ENCODE measurements around the gene ZNF70.

Gene ZNF70

DNA sequence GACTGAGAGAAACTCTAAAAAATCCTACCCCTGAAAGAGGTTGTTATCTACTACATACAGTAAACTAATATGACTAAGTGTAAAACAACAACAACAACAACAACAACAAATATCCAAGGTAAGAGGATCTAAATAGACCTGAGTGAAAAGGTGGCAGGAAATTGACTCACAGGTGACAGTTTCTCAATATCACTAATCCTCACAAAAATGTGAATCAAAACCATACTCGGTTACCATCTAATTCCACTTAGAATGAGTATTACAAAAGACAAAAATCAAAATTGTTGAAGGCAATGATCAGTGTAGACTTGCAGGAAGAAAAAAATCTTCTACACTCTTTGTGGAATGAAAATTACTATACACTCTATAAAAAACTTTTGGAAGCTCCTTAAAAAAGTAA is 42.6 kb downstream of the ZNF70 start:
- Histone ChIP-seq H3K4me3 (ENCODE audit: low read depth, low read length, poor library complexity, severe bottlenecking) (no peak overlapping the region), H2AFZ (ENCODE audit: low read length) (no peak overlapping the region), H4K20me1 (ENCODE audit: insufficient read depth, low read length) (no peaks in the 10 kb centered on the region), H3K27ac (ENCODE audit: low read depth, low read length, poor library complexity, severe bottlenecking) (no peak overlapping the region), H3K27me3 (ENCODE audit: insufficient read depth, low read length) (no peaks in the 10 kb centered on the region), H3K36me3 (ENCODE audit: insufficient read depth, low read length) (peaks cover 94% of the 10 kb centered on the region), H3F3A (ENCODE audit: insufficient read depth, low read length) (no peaks in the 10 kb centered on the region), H3K4me2 (ENCODE audit: low read length) (no peak overlapping the region), H3K9me3 (ENCODE audit: low read length) (no peaks in the 10 kb centered on the region), H3K4me1 (ENCODE audit: insufficient read depth, low read length, severe bottlenecking) (peaks cover under 1% of the 10 kb centered on the region), H3K79me2 (ENCODE audit: insufficient read depth, low read length) (peaks cover 4% of the 10 kb centered on the region; the same call in 1 of the 2 replicates), H3K9ac (ENCODE audit: low read length) (no peak overlapping the region), H3K9me2 (ENCODE audit: low read depth, low read length) (no peaks in the 10 kb centered on the region)
- TF ChIP-seq EZH2 (IDR thresholded peaks at IDR 0.05; ENCODE audit: borderline replicate concordance, low read length), result no peak
- TF ChIP-seq, protein P1, sequence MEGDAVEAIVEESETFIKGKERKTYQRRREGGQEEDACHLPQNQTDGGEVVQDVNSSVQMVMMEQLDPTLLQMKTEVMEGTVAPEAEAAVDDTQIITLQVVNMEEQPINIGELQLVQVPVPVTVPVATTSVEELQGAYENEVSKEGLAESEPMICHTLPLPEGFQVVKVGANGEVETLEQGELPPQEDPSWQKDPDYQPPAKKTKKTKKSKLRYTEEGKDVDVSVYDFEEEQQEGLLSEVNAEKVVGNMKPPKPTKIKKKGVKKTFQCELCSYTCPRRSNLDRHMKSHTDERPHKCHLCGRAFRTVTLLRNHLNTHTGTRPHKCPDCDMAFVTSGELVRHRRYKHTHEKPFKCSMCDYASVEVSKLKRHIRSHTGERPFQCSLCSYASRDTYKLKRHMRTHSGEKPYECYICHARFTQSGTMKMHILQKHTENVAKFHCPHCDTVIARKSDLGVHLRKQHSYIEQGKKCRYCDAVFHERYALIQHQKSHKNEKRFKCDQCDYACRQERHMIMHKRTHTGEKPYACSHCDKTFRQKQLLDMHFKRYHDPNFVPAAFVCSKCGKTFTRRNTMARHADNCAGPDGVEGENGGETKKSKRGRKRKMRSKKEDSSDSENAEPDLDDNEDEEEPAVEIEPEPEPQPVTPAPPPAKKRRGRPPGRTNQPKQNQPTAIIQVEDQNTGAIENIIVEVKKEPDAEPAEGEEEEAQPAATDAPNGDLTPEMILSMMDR (IDR thresholded peaks at IDR 0.05; ENCODE audit: low read length), result no peak

- Histone ChIP-seq H3F3A (ENCODE audit: insufficient read depth, low read length) (no peaks in the 10 kb centered on the region), H4K20me1 (ENCODE audit: insufficient read depth, low read length) (no peaks in the 10 kb centered on the region), H2AFZ (ENCODE audit: low read length) (no peak overlapping the region), H3K9me2 (ENCODE audit: low read depth, low read length) (no peaks in the 10 kb centered on the region), H3K36me3 (ENCODE audit: insufficient read depth, low read length) (peaks cover 97% of the 10 kb centered on the region), H3K4me2 (ENCODE audit: low read length) (no peak overlapping the region), H3K27me3 (ENCODE audit: insufficient read depth, low read length) (no peaks in the 10 kb centered on the region), H3K27ac (ENCODE audit: low read depth, low read length, poor library complexity, severe bottlenecking) (no peak overlapping the region), H3K9ac (ENCODE audit: low read length) (no peak overlapping the region), H3K4me3 (ENCODE audit: low read depth, low read length, poor library complexity, severe bottlenecking) (no peak overlapping the region), H3K4me1 (ENCODE audit: insufficient read depth, low read length, severe bottlenecking) (no peaks in the 10 kb centered on the region), H3K79me2 (ENCODE audit: insufficient read depth, low read length) (peaks cover 12% of the 10 kb centered on the region), H3K9me3 (ENCODE audit: low read length) (no peaks in the 10 kb centered on the region)
- no peak for TF ChIP-seq EZH2 (IDR thresholded peaks at IDR 0.05; ENCODE audit: borderline replicate concordance, low read length)
- TF ChIP-seq, protein P1 (IDR thresholded peaks at IDR 0.05; ENCODE audit: low read length), result no peak
Measured at GRCh38 chr22:23705358-23705757, 45.6 kb downstream of the ZNF70 start.

GRCh38 chr22:23704829-23705228 is 46.1 kb downstream of the ZNF70 start:
- Histone ChIP-seq H3K9me3 (ENCODE audit: low read length) (no peaks in the 10 kb centered on the region), H4K20me1 (ENCODE audit: insufficient read depth, low read length) (no peaks in the 10 kb centered on the region), H2AFZ (ENCODE audit: low read length) (no peak overlapping the region), H3K9me2 (ENCODE audit: low read depth, low read length) (no peaks in the 10 kb centered on the region), H3K4me1 (ENCODE audit: insufficient read depth, low read length, severe bottlenecking) (no peaks in the 10 kb centered on the region), H3F3A (ENCODE audit: insufficient read depth, low read length) (no peaks in the 10 kb centered on the region), H3K4me3 (ENCODE audit: low read depth, low read length, poor library complexity, severe bottlenecking) (no peak overlapping the region), H3K9ac (ENCODE audit: low read length) (no peak overlapping the region), H3K36me3 (ENCODE audit: insufficient read depth, low read length) (peaks cover 97% of the 10 kb centered on the region), H3K27me3 (ENCODE audit: insufficient read depth, low read length) (no peaks in the 10 kb centered on the region), H3K4me2 (ENCODE audit: low read length) (no peak overlapping the region), H3K79me2 (ENCODE audit: insufficient read depth, low read length) (peaks cover 12% of the 10 kb centered on the region), H3K27ac (ENCODE audit: low read depth, low read length, poor library complexity, severe bottlenecking) (no peak overlapping the region)
- no peak for TF ChIP-seq EZH2 (IDR thresholded peaks at IDR 0.05; ENCODE audit: borderline replicate concordance, low read length)
- TF ChIP-seq, protein P1 (IDR thresholded peaks at IDR 0.05; ENCODE audit: low read length), result no peak
